ENCODE data around the gene LRRC74B. TPM values are rescaled to one million over a fixed set of nuclear protein-coding genes. Genes with fewer than 3 reads are reported as not detected.

LRRC74B gene
- polyA plus RNA-seq, 2 of the 4 experiments (the other 2 are of a cell fraction) = 0.08 to 0.10 TPM

GRCh38 chr22:21064917-21065864 is 19.4 kb downstream of the LRRC74B start:
- no peak for FAIRE-seq
- CTCF ChIA-PET = no interaction called here
- no peaks in the 10 kb centered on the region for H3K4me1 ChIP-seq
- ATAC-seq = no peak
- WGBS (ENCODE audit: missing lambda C conversion rate) = 48% methylated on average over 13 of the region's 13 CpGs
- DNase-seq (ENCODE audit: low read depth in 1 of 2, low spot score in 1 of 2) = no peak
- no peak overlapping the region for H3K27ac ChIP-seq
- TF ChIP-seq ZC3H11A (IDR thresholded peaks at IDR 0.05) (no peak), HOXB5 (CRISPR knock-in tag; IDR thresholded peaks at IDR 0.05) (no peak), SMC3 (IDR thresholded peaks at IDR 0.05) (no peak)
- no peak overlapping the region for H3K4me2 ChIP-seq
- POLR2A ChIA-PET = no interaction called here
- H3K9me3 ChIP-seq = no peaks in the 10 kb centered on the region
- H3K4me3 ChIP-seq = no peak overlapping the region

- FAIRE-seq (no peak), DNase-seq (ENCODE audit: low read depth in 1 of 2, low spot score in 1 of 2) (no peak), ATAC-seq (no peak)
- TF ChIP-seq JUNB (IDR thresholded peaks at IDR 0.05) = no peak
- TF ChIP-seq JUN (IDR thresholded peaks at IDR 0.05) = no peak
- TF ChIP-seq RCOR1 (IDR thresholded peaks at IDR 0.05; ENCODE audit: low read depth, low read length) = no peak
- TF ChIP-seq RFX5 (IDR thresholded peaks at IDR 0.05) = no peak
- TF ChIP-seq EHMT2 (IDR thresholded peaks at IDR 0.05; ENCODE audit: low read depth) = no peak
- Histone ChIP-seq H3K4me2 (no peak overlapping the region), H3K9me3 (no peaks in the 10 kb centered on the region), H3K4me1 (no peaks in the 10 kb centered on the region), H3K4me3 (no peak overlapping the region), H3K27ac (no peak overlapping the region)
- WGBS (ENCODE audit: missing lambda C conversion rate) = 62% methylated on average over 13 of the region's 28 CpGs
- POLR2A ChIA-PET = no interaction called here
- CTCF ChIA-PET = no interaction called here
Observed at GRCh38 chr22:21067075-21067900, 21.5 kb downstream of the LRRC74B start.

GRCh38 chr22:21067901-21068680 is 22.3 kb downstream of the LRRC74B start:
- no peak overlapping the region for H3K27ac ChIP-seq
- DNase-seq (ENCODE audit: low read depth in 1 of 2, low spot score in 1 of 2) = no peak
- TF ChIP-seq HEYL (CRISPR knock-in tag; IDR thresholded peaks at IDR 0.05) (no peak), ATOH8 (CRISPR knock-in tag; IDR thresholded peaks at IDR 0.05; ENCODE audit: low read depth) (no peak), USF2 (IDR thresholded peaks at IDR 0.05) (no peak), GATA3 (IDR thresholded peaks at IDR 0.05; ENCODE audit: borderline replicate concordance) (no peak), MAFK (IDR thresholded peaks at IDR 0.05; ENCODE audit: partially characterized antibody) (no peak), NFE2L2 (conservative IDR thresholded peaks at IDR 0.05; ENCODE audit: low read length) (no peak), HMGXB4 (CRISPR knock-in tag; IDR thresholded peaks at IDR 0.05; ENCODE audit: borderline replicate concordance) (no peak), HOXB13 (CRISPR knock-in tag; IDR thresholded peaks at IDR 0.05; ENCODE audit: low read depth) (no peak), TP53 (CRISPR knock-in tag; IDR thresholded peaks at IDR 0.05) (no peak), POLR2AphosphoS2 (conservative IDR thresholded peaks at IDR 0.05; ENCODE audit: low read length) (no peak), MYC (IDR thresholded peaks at IDR 0.05; ENCODE audit: borderline replicate concordance, low read length) (no peak), BHLHE40 (IDR thresholded peaks at IDR 0.05; ENCODE audit: low read depth, low read length) (no peak), HOXA7 (CRISPR knock-in tag; IDR thresholded peaks at IDR 0.05) (no peak), ESRRA (IDR thresholded peaks at IDR 0.05; ENCODE audit: borderline replicate concordance, low read length) (no peak), NPAS2 (CRISPR knock-in tag; IDR thresholded peaks at IDR 0.05; ENCODE audit: borderline replicate concordance) (no peak), HDAC2 (IDR thresholded peaks at IDR 0.05) (no peak), BCL3 (IDR thresholded peaks at IDR 0.05) (no peak), FOSB (CRISPR knock-in tag; IDR thresholded peaks at IDR 0.05) (no peak)
- ChIA-PET CTCF (no interaction called here), POLR2A (no interaction called here)
- no peaks in the 10 kb centered on the region for H3K4me1 ChIP-seq
- no peak for FAIRE-seq
- no peak overlapping the region for H3K4me2 ChIP-seq
- WGBS (ENCODE audit: missing lambda C conversion rate) = 83% methylated on average over 6 of the region's 12 CpGs
- H3K4me3 ChIP-seq = no peak overlapping the region
- no peaks in the 10 kb centered on the region for H3K9me3 ChIP-seq
- ATAC-seq = no peak
